Panc1 (cell line): Measurements from ENCODE around the gene SLC9A3. TPM values are rescaled to one million over a fixed set of nuclear protein-coding genes. Genes with fewer than 3 reads are reported as not detected.

Source experiments
- ATAC-seq: fragments of 200-7000 bp; cut with Tn5 transposase; 2 replicates; pipeline ENCODE4 v1.9.1; 2020; ENCODE audit warnings: mild to moderate bottlenecking, moderate library complexity
- BruUV-seq: library from RNA; stranded (reverse); fragments of 400-500 nt; replicated peaks from 2 replicates; lab custom pipeline; 2021; lab: Mats Ljungman, UMichigan
- CTCF ChIA-PET: fragments of 300-600 bp; sonication (Branson Sonifier 250); formaldehyde crosslinking; loops from one replicate; lab custom pipeline; 2022; ENCODE audit warnings: antibody characterized with exemption; lab: Charles Lee
- POLR2A ChIA-PET: fragments of 300-600 bp; sonication (Branson Sonifier 250); formaldehyde crosslinking; loops from one replicate; lab custom pipeline; 2022; ENCODE audit warnings: antibody characterized with exemption; lab: Charles Lee
- DNase-seq: peaks from one replicate; pipeline ENCODE4 v3.0.0-alpha.2; 2010; ENCODE audit warnings: low read depth, low spot score
- H3K27ac ChIP-seq: 2 replicates; pipeline ENCODE4 v1.5.1; 2011; ENCODE audit warnings: mild to moderate bottlenecking, low read length, inconsistent platforms
- H3K27me3 ChIP-seq: fragments of 200-500 bp; sonication (Bioruptor generic); 2 replicates; pipeline ENCODE4 v1.6.0; 2014; ENCODE audit warnings: low read length, inconsistent platforms; ENCODE audit not compliant: control insufficient read depth, insufficient read depth
- H3K36me3 ChIP-seq: fragments of 200-500 bp; sonication (Bioruptor generic); 2 replicates; pipeline ENCODE4 v1.5.1; 2014; ENCODE audit warnings: inconsistent platforms, mild to moderate bottlenecking, low read length, moderate library complexity; ENCODE audit not compliant: control insufficient read depth, insufficient read depth
- H3K4me1 ChIP-seq: 2 replicates; pipeline ENCODE4 v1.5.1; 2011; ENCODE audit warnings: inconsistent platforms, mild to moderate bottlenecking, low read length, moderate library complexity; ENCODE audit not compliant: control insufficient read depth, insufficient read depth
- H3K4me3 ChIP-seq, 2 experiments: 2 replicates each; pipeline ENCODE4 v1.5.1; 2011 to 2012; ENCODE audit warnings: low read depth in 2 of 2, low read length in 2 of 2, mild to moderate bottlenecking in 2 of 2, inconsistent platforms in 1 of 2, moderate library complexity in 1 of 2
- H3K9me3 ChIP-seq: fragments of 200-500 bp; sonication (Bioruptor generic); 2 replicates; pipeline ENCODE4 v1.5.1; 2014; ENCODE audit warnings: low read depth, mild to moderate bottlenecking, inconsistent platforms, low read length, moderate library complexity; ENCODE audit not compliant: control insufficient read depth, insufficient read depth
- POLR2AphosphoS5 ChIP-seq: IDR thresholded peaks from 2 replicates; pipeline ENCODE4 v1.6.1; 2012; ENCODE audit warnings: mild to moderate bottlenecking, low read depth, low read length, moderate library complexity
- SIN3A ChIP-seq: IDR thresholded peaks from 2 replicates; pipeline ENCODE4 v1.6.1; 2012; ENCODE audit warnings: low read depth, mild to moderate bottlenecking, low read length, moderate library complexity, borderline replicate concordance; ENCODE audit not compliant: insufficient read depth
- TCF7L2 ChIP-seq: IDR thresholded peaks from 2 replicates; pipeline ENCODE4 v1.6.1; 2011; ENCODE audit warnings: mild to moderate bottlenecking, low read depth, low read length, inconsistent platforms
- in situ Hi-C: cut with HindIII; loops from 2 replicates; pipeline ENCODE4 v1.10.0; 2016; ENCODE audit warnings: low sequenced_read_pairs, low pct_unique_long_range_greater_than_20kb
- intact Hi-C: fragments of 100-400 bp; cut with micrococcal nuclease; formaldehyde crosslinking; loops from one replicate; pipeline ENCODE4 v1.10.0; 2022; ENCODE audit not compliant: unreplicated experiment
- total RNA-seq: library from RNA; stranded (reverse); gene quantifications from one replicate; pipeline ENCODE4 v1.2.1, GENCODE V29; 2021; ENCODE audit not compliant: unreplicated experiment
- TF ChIP-seq, protein P1 (sequence below), 2 experiments: IDR thresholded peaks; 2 replicates each; pipeline ENCODE4 v1.6.1; 2011 to 2012; ENCODE audit warnings: low read depth in 2 of 2, control low read depth in 1 of 2, low read length in 1 of 2, mild to moderate bottlenecking in 1 of 2, moderate library complexity in 1 of 2; ENCODE audit not compliant: insufficient read depth in 1 of 2
- TF ChIP-seq, protein P2 (sequence below): fragments of 450-650 bp; IDR thresholded peaks from 2 replicates; pipeline ENCODE4 v1.5.1; 2017; ENCODE audit warnings: mild to moderate bottlenecking

Gene SLC9A3
- total RNA-seq, 1 experiment from 2014 or later = 2.0 TPM

DNA sequence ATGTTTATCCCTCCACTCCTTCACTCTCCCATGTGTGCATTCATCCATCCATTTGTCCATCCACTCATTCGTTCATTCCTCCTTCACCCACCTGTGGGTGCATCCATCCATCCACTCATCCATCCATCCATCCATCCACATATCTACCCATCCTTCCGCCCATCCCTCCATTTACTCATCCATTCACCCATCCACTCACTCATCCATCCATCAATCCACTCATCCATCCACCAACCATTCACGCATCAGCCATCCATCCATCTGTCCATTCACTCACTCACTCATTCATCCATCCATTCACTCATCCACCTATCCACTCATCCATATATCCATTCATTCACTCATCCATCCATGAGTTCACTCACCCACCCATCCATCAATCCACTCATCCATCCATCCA lies 7.3 kb downstream of the SLC9A3 start:
- ATAC-seq (no peak), DNase-seq (no peak)
- Histone ChIP-seq H3K27me3 (no peaks in the 10 kb centered on the region), H3K27ac (no peak overlapping the region), H3K4me1 (no peaks in the 10 kb centered on the region), H3K9me3 (no peaks in the 10 kb centered on the region), H3K36me3 (no peaks in the 10 kb centered on the region), H3K4me3 (no peak overlapping the region)
- in situ Hi-C loops = no loop called here
- intact Hi-C loops = no loop called here
- no TSS peak for BruUV-seq
- no peak for TF ChIP-seq TCF7L2
- TF ChIP-seq SIN3A = no peak
- no peak for TF ChIP-seq POLR2AphosphoS5
- TF ChIP-seq, protein P1, sequence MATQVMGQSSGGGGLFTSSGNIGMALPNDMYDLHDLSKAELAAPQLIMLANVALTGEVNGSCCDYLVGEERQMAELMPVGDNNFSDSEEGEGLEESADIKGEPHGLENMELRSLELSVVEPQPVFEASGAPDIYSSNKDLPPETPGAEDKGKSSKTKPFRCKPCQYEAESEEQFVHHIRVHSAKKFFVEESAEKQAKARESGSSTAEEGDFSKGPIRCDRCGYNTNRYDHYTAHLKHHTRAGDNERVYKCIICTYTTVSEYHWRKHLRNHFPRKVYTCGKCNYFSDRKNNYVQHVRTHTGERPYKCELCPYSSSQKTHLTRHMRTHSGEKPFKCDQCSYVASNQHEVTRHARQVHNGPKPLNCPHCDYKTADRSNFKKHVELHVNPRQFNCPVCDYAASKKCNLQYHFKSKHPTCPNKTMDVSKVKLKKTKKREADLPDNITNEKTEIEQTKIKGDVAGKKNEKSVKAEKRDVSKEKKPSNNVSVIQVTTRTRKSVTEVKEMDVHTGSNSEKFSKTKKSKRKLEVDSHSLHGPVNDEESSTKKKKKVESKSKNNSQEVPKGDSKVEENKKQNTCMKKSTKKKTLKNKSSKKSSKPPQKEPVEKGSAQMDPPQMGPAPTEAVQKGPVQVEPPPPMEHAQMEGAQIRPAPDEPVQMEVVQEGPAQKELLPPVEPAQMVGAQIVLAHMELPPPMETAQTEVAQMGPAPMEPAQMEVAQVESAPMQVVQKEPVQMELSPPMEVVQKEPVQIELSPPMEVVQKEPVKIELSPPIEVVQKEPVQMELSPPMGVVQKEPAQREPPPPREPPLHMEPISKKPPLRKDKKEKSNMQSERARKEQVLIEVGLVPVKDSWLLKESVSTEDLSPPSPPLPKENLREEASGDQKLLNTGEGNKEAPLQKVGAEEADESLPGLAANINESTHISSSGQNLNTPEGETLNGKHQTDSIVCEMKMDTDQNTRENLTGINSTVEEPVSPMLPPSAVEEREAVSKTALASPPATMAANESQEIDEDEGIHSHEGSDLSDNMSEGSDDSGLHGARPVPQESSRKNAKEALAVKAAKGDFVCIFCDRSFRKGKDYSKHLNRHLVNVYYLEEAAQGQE (IDR thresholded peaks at IDR 0.05; ENCODE audit: insufficient read depth in 1 of 2, low read depth in 2 of 2, low read length in 1 of 2) = no peak
- TF ChIP-seq, protein P2, sequence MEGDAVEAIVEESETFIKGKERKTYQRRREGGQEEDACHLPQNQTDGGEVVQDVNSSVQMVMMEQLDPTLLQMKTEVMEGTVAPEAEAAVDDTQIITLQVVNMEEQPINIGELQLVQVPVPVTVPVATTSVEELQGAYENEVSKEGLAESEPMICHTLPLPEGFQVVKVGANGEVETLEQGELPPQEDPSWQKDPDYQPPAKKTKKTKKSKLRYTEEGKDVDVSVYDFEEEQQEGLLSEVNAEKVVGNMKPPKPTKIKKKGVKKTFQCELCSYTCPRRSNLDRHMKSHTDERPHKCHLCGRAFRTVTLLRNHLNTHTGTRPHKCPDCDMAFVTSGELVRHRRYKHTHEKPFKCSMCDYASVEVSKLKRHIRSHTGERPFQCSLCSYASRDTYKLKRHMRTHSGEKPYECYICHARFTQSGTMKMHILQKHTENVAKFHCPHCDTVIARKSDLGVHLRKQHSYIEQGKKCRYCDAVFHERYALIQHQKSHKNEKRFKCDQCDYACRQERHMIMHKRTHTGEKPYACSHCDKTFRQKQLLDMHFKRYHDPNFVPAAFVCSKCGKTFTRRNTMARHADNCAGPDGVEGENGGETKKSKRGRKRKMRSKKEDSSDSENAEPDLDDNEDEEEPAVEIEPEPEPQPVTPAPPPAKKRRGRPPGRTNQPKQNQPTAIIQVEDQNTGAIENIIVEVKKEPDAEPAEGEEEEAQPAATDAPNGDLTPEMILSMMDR = no peak
- ChIA-PET POLR2A (no interaction called here), CTCF (no interaction called here)

DNA sequence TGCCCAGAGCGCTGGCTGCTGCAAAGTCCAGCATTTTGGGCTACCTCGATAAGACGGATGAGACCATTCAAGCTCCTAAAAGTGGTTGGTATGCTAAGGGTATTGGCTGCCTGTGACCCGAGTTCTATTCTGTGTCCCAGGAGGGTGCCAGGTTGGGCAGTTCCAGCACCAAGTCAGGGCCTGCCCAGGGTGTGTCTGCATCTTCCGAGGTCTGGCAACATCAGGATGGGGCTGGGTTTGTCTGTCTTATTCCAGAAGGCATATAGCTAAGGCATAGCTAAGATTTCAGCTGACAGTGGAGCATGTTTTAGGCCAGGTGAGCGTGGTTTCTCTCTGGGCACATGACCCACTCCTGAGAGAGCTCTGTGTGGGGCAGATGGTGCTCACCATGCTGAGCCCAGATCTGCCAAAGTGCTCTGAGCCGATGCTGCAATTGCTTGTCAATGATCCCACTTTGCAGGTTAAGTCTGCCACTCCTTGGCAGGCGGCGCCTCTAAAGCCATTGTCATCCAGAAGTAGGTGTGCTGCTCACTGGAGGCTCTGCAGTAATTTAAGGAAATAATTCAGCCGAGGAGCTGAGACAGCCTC lies 7.8 kb downstream of the SLC9A3 start:
- CTCF ChIA-PET = no interaction called here
- POLR2A ChIA-PET = interaction anchor here (0.5 kb wide), 1 partner anchor 99 kb away, joined by 3 read pairs; no protein-coding TSS in a partner anchor
- in situ Hi-C loops = no loop called here
- intact Hi-C loops = no loop called here
- Histone ChIP-seq H3K9me3 (no peaks in the 10 kb centered on the region), H3K27me3 (no peaks in the 10 kb centered on the region), H3K36me3 (no peaks in the 10 kb centered on the region), H3K4me3 (no peak overlapping the region), H3K4me1 (no peaks in the 10 kb centered on the region), H3K27ac (no peak overlapping the region)
- ATAC-seq = no peak
- TF ChIP-seq TCF7L2 (no peak), SIN3A (no peak), POLR2AphosphoS5 (no peak)
- TF ChIP-seq, protein P2 = no peak
- TF ChIP-seq, protein P1 (IDR thresholded peaks at IDR 0.05; ENCODE audit: insufficient read depth in 1 of 2, low read depth in 2 of 2, low read length in 1 of 2) = no peak
- no TSS peak for BruUV-seq
- DNase-seq = no peak
